ENCODE measurements around the gene CREBL2. TPM values are rescaled to one million over a fixed set of nuclear protein-coding genes. Genes with fewer than 3 reads are reported as not detected.
"Not testable (repeated sequence)": the region's sequence is repeated elsewhere in the genome, so short reads cannot be mapped to it uniquely, and the experiment has no call there.

Gene CREBL2
- total RNA-seq, 2 experiments from 2014 or later = 16.8 to 20.2 TPM

GRCh38 chr12:12613344-12613743 is 1.7 kb downstream of the CREBL2 start:
- Mint-ChIP-seq H3K9me3 (ENCODE audit: low read depth) (no peaks in the 10 kb centered on the region), H3K36me3 (ENCODE audit: low read depth) (peaks cover 18% of the 10 kb centered on the region), H3K4me3 (peak overlapping the region; percentile 93), H3K27me3 (no peaks in the 10 kb centered on the region), H3K4me1 (peaks cover 60% of the 10 kb centered on the region), H3K27ac (peak overlapping the region; percentile 93)
- no peak for ATAC-seq
- DNase-seq = no peak
- POLR2A ChIA-PET = interaction anchor here (0.6 to 1.2 kb wide), 2 partner anchors 85 to 131 kb away, joined by 4 to 14 read pairs; no protein-coding TSS in a partner anchor
- intact Hi-C loops (cut with DNase I, micrococcal nuclease) = loop anchor here (2.0 to 5.0 kb wide), 4 partner anchors 83 to 256 kb away; partner anchors contain the start of genes BORCS5 (in 1 of the 2), CDKN1B (in 1 of the 2) and GPR19 (in 1 of the 2)
- CTCF ChIA-PET = interaction anchor here (0.9 to 1.4 kb wide), 5 partner anchors 35 to 236 kb away, joined by 3 to 7 read pairs (median 4); no protein-coding TSS in a partner anchor

GRCh38 chr12:12614342-12614741 is 2.7 kb downstream of the CREBL2 start:
- H3K36me3 Mint-ChIP-seq (ENCODE audit: low read depth) = peaks cover 20% of the 10 kb centered on the region
- peak overlapping the region; percentile 23 for H3K4me3 Mint-ChIP-seq
- intact Hi-C loops (cut with DNase I, micrococcal nuclease) = loop anchor here (5.0 kb wide), 2 partner anchors 103 to 257 kb away; partner anchors contain the start of genes BORCS5 (in 1 of the 2) and CDKN1B (in 1 of the 2)
- peaks cover 54% of the 10 kb centered on the region for H3K4me1 Mint-ChIP-seq
- POLR2A ChIA-PET = interaction anchor here (0.6 kb wide), 1 partner anchor 41 kb away, joined by 6 read pairs; no protein-coding TSS in a partner anchor
- H3K27me3 Mint-ChIP-seq = no peaks in the 10 kb centered on the region
- ATAC-seq = no peak
- peak overlapping the region; percentile 58 for H3K27ac Mint-ChIP-seq
- no peaks in the 10 kb centered on the region for H3K9me3 Mint-ChIP-seq (ENCODE audit: low read depth)
- CTCF ChIA-PET = interaction anchor here (1.1 kb wide), 1 partner anchor 123 kb away, joined by 7 read pairs; no protein-coding TSS in a partner anchor
- DNase-seq = no peak

- ChIA-PET POLR2A (interaction anchor here (0.7 to 1.1 kb wide), 2 partner anchors 109 to 132 kb away, joined by 3 read pairs; no protein-coding TSS in a partner anchor), CTCF (interaction anchor here (0.6 to 2.1 kb wide), 11 partner anchors 8 to 1962 kb away, joined by 3 to 10 read pairs (median 4); no protein-coding TSS in a partner anchor)
- peaks cover 62% of the 10 kb centered on the region for H3K4me1 Mint-ChIP-seq
- peak overlapping the region; percentile 90 for H3K27ac Mint-ChIP-seq
- H3K27me3 Mint-ChIP-seq = no peaks in the 10 kb centered on the region
- intact Hi-C loops (cut with DNase I, micrococcal nuclease) = no loop called here
- peaks cover 26% of the 10 kb centered on the region for H3K36me3 Mint-ChIP-seq (ENCODE audit: low read depth)
- H3K4me3 Mint-ChIP-seq = no peak overlapping the region
- no peaks in the 10 kb centered on the region for H3K9me3 Mint-ChIP-seq (ENCODE audit: low read depth)
- DNase-seq (no peak), ATAC-seq (peak; percentile 45)
Observed at GRCh38 chr12:12616512-12617310, 5.0 kb downstream of the CREBL2 start.

GRCh38 chr12:12618064-12618463 is 6.4 kb downstream of the CREBL2 start:
- intact Hi-C loops (cut with DNase I, micrococcal nuclease); DNase-seq; H3K27me3 Mint-ChIP-seq; H3K9me3 Mint-ChIP-seq (ENCODE audit: low read depth); H3K4me3 Mint-ChIP-seq; ATAC-seq; CTCF ChIA-PET; POLR2A ChIA-PET; H3K27ac Mint-ChIP-seq: not testable (repeated sequence)
- Mint-ChIP-seq H3K36me3 (ENCODE audit: low read depth) (peaks cover 26% of the 10 kb centered on the region), H3K4me1 (peaks cover 71% of the 10 kb centered on the region)

GRCh38 chr12:12620730-12621315 is 9.1 kb downstream of the CREBL2 start:
- H3K36me3 Mint-ChIP-seq (ENCODE audit: low read depth) = peaks cover 23% of the 10 kb centered on the region
- peaks cover 5% of the 10 kb centered on the region for H3K9me3 Mint-ChIP-seq (ENCODE audit: low read depth)
- H3K4me3 Mint-ChIP-seq = no peak overlapping the region
- H3K27me3 Mint-ChIP-seq = no peaks in the 10 kb centered on the region
- DNase-seq = no peak
- ChIA-PET POLR2A (no interaction called here), CTCF (interaction anchor here (0.6 kb wide), 1 partner anchor 367 kb away, joined by 3 read pairs; no protein-coding TSS in a partner anchor)
- peaks cover 61% of the 10 kb centered on the region for H3K4me1 Mint-ChIP-seq
- ATAC-seq = no peak
- intact Hi-C loops (cut with DNase I, micrococcal nuclease) = no loop called here
- peak overlapping the region; percentile 15 for H3K27ac Mint-ChIP-seq

GRCh38 chr12:12622418-12622817 is 10.7 kb downstream of the CREBL2 start:
- Mint-ChIP-seq H3K4me3 (peak overlapping the region; percentile 37), H3K36me3 (ENCODE audit: low read depth) (peaks cover 17% of the 10 kb centered on the region), H3K4me1 (peaks cover 60% of the 10 kb centered on the region), H3K9me3 (ENCODE audit: low read depth) (peaks cover 5% of the 10 kb centered on the region), H3K27me3 (no peaks in the 10 kb centered on the region), H3K27ac (peak overlapping the region; percentile 77)
- ChIA-PET POLR2A (no interaction called here), CTCF (interaction anchor here (0.6 to 3.5 kb wide), 3 partner anchors 10 to 31 kb away, joined by 3 to 14 read pairs (median 3); no protein-coding TSS in a partner anchor)
- peak; percentile 79 for ATAC-seq
- no peak for DNase-seq
- intact Hi-C loops (cut with DNase I, micrococcal nuclease) = no loop called here

- CTCF ChIA-PET = interaction anchor here (0.8 to 3.5 kb wide), 6 partner anchors 8 to 163 kb away, joined by 3 to 14 read pairs (median 6); no protein-coding TSS in a partner anchor
- Mint-ChIP-seq H3K27me3 (no peaks in the 10 kb centered on the region), H3K4me3 (no peak overlapping the region), H3K4me1 (peaks cover 75% of the 10 kb centered on the region), H3K9me3 (ENCODE audit: low read depth) (peaks cover 5% of the 10 kb centered on the region), H3K27ac (no peak overlapping the region), H3K36me3 (ENCODE audit: low read depth) (peaks cover 13% of the 10 kb centered on the region)
- POLR2A ChIA-PET = no interaction called here
- intact Hi-C loops (cut with DNase I, micrococcal nuclease) = no loop called here
- DNase-seq (no peak), ATAC-seq (no peak)
Observed at GRCh38 chr12:12624498-12624992, 12.9 kb downstream of the CREBL2 start.

GRCh38 chr12:12626471-12626870 is 14.8 kb downstream of the CREBL2 start:
- Mint-ChIP-seq H3K4me1 (peaks cover 76% of the 10 kb centered on the region), H3K36me3 (ENCODE audit: low read depth) (peaks cover 8% of the 10 kb centered on the region), H3K27ac (no peak overlapping the region), H3K4me3 (no peak overlapping the region), H3K9me3 (ENCODE audit: low read depth) (peaks cover 5% of the 10 kb centered on the region), H3K27me3 (no peaks in the 10 kb centered on the region)
- DNase-seq (no peak), ATAC-seq (no peak)
- ChIA-PET CTCF (interaction anchor here (0.7 to 1.2 kb wide), 5 partner anchors 9 to 316 kb away, joined by 3 to 4 read pairs (median 3); no protein-coding TSS in a partner anchor), POLR2A (no interaction called here)
- intact Hi-C loops (cut with DNase I, micrococcal nuclease) = no loop called here

GRCh38 chr12:12627308-12627827 is 15.7 kb downstream of the CREBL2 start:
- Mint-ChIP-seq H3K4me3 (no peak overlapping the region), H3K36me3 (ENCODE audit: low read depth) (peaks cover 8% of the 10 kb centered on the region), H3K27me3 (no peaks in the 10 kb centered on the region), H3K9me3 (ENCODE audit: low read depth) (peaks cover 5% of the 10 kb centered on the region), H3K27ac (no peak overlapping the region), H3K4me1 (peaks cover 69% of the 10 kb centered on the region)
- POLR2A ChIA-PET = no interaction called here
- ATAC-seq = no peak
- CTCF ChIA-PET = interaction anchor here (1.0 to 1.2 kb wide), 2 partner anchors 10 to 11 kb away, joined by 3 to 4 read pairs; no protein-coding TSS in a partner anchor
- DNase-seq = no peak
- intact Hi-C loops (cut with DNase I, micrococcal nuclease) = no loop called here

- intact Hi-C loops (cut with DNase I, micrococcal nuclease) = no loop called here
- CTCF ChIA-PET = interaction anchor here (0.7 to 1.2 kb wide), 2 partner anchors 15 to 28 kb away, joined by 3 to 4 read pairs; no protein-coding TSS in a partner anchor
- Mint-ChIP-seq H3K27ac (no peak overlapping the region), H3K27me3 (no peaks in the 10 kb centered on the region), H3K4me1 (peaks cover 64% of the 10 kb centered on the region), H3K36me3 (ENCODE audit: low read depth) (peaks cover 8% of the 10 kb centered on the region), H3K4me3 (no peak overlapping the region), H3K9me3 (ENCODE audit: low read depth) (peaks cover 5% of the 10 kb centered on the region)
- DNase-seq (no peak), ATAC-seq (no peak)
- POLR2A ChIA-PET = no interaction called here
Observed at GRCh38 chr12:12628013-12628412, 16.3 kb downstream of the CREBL2 start.

- ChIA-PET POLR2A (interaction anchor here (0.6 kb wide), 1 partner anchor 326 kb away, joined by 3 read pairs; no protein-coding TSS in a partner anchor), CTCF (interaction anchor here (0.8 to 5.9 kb wide), 7 partner anchors 7 to 297 kb away, joined by 3 to 32 read pairs (median 5); no protein-coding TSS in a partner anchor)
- no peak for ATAC-seq
- Mint-ChIP-seq H3K36me3 (ENCODE audit: low read depth) (peaks cover 9% of the 10 kb centered on the region), H3K9me3 (ENCODE audit: low read depth) (no peaks in the 10 kb centered on the region), H3K4me3 (no peak overlapping the region), H3K27ac (peak overlapping the region; percentile 51), H3K4me1 (peaks cover 52% of the 10 kb centered on the region), H3K27me3 (no peaks in the 10 kb centered on the region)
- intact Hi-C loops (cut with DNase I, micrococcal nuclease) = no loop called here
- DNase-seq = no peak
Observed at GRCh38 chr12:12630850-12631249, 19.2 kb downstream of the CREBL2 start.
